GM18502 (cell line): Measurements from ENCODE around the gene SP5.
"Not testable (repeated sequence)": the region's sequence is repeated elsewhere in the genome, so short reads cannot be mapped to it uniquely, and the experiment has no call there.

Experiments
- ATAC-seq: cut with Tn5 transposase; IDR thresholded peaks from one replicate; pipeline ENCODE4 v1.9.1; 2021; ENCODE audit warnings: mild to moderate bottlenecking; ENCODE audit not compliant: unreplicated experiment, poor library complexity

The SP5 gene

DNA sequence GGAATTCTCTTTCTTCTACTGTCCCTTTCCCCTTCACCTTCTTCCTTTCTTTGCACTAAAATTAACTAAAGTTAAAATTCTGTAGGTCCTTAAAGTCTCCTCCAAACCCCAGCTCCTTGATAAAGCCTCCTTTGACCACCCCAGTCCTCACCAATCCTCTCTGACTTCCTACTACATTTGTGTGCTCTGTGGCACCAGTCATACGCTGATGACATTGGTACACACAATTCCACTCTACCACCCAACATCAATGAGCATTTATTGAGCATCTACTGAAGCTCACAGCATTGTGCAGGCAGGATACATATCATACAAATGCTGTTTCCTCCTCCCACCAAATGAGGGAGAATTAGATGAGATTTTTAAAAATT lies 4.5 kb upstream of the SP5 start:
- no peak for ATAC-seq

DNA sequence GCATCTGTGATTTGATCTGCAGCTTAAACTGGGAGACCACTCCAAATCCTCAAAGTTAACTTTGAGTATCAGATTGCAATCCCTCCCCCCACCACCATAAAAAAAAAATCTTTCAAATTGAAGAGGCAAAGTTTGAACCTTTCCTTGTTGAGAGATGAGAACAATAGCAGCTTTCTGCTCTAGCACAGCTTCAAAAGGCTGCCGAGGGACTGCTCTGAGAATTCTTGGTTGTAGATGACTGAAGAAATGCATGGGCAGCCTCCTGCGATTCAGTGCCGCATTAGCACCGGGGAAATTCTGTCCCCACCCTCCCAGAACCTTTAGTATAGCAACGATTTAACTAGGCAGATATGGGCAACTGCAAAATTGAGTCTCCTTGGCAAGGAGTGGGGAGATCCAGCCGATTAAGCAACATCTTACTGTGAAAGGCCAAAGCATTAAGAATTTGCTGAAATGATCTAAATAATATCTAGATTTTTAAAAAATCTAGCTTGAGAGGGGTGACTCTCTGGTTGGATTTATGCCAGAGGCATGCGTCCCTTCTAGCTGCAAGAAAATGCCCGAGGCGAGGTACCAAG lies 3.9 kb upstream of the SP5 start:
- no peak for ATAC-seq

DNA sequence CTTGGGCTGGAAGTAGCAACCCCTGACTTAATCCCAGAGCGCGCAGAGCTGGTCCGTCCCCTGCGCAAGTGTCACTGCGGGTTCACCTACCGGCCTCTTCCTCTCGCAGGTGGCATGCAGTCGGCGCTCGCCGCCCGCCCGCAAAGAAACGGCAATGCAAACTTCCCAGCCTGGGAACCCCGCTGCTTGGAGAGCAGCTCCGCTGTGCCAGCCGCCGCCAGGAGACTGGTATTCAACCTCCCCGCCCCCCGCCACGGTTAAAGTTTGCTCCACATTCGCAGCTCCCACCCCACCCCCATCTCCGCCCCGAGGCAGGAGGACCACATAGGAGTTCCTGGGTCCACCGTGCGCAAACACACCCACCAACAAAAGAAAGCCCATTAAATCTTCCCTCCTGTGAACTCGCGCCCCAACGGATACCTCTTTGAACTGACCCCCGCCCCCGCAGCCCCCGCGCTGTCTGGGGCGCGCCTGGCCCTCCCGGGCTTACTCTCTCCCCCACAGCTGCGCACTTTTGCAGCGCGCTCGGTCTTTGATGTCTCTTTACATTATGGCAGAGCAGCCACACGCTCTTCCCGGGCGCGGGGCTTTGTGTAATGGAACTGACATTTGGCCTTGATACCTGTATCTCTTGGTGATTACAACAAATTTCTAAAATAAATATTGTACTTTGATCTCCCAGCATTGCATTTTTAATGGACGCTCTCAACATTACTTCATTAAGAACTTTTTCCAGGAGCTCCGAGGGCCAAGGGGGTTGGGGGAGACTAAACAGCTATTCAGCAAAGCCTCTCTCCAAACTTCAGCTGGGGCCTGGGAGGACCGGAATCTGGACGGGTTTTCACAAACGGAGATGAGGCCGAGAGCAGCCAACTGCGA lies 3.1 kb upstream of the SP5 start:
- no peak for ATAC-seq

DNA sequence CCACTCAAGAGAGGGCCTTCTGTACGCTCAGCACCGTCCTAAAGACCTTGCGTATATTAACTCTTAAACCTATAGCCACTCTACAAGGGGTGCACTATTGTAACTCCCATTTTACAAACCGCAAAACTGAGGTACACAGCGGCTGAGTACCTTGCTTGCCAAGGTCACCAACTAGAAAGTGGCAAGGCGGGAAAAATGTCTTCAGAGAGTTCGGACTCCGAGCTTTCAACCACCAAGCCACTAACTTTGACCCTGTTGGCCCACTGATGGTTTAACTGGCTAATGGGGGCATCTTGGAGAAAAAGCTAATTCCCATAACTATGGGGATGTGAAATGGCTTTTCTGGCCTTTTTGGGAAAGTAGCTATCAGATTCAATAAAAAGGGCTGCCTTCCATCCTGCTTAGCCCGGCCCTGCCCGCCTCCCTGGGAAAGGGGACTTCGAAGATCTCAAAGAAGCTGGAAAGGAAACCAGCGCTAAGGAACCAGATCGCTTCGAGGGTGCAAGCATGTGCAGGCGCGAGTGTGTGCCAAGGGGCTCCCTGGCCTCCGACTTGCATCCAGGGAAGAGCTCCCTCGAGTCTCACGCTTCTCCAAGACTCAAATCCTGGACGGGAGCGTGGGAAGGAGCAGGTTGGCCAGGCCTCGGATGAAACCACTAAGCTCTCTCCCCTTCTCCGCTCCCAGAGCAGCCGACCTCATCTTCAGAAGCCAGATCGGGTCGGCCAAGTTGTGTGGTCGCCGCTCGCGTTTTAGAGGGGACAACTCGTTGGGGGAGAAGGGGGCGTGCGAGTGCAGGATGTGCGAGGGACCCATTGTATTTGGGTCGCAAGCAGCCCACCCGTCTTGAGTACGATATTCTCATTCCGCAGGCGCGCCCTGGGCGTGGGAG lies 2.2 kb upstream of the SP5 start:
- no peak for ATAC-seq

DNA sequence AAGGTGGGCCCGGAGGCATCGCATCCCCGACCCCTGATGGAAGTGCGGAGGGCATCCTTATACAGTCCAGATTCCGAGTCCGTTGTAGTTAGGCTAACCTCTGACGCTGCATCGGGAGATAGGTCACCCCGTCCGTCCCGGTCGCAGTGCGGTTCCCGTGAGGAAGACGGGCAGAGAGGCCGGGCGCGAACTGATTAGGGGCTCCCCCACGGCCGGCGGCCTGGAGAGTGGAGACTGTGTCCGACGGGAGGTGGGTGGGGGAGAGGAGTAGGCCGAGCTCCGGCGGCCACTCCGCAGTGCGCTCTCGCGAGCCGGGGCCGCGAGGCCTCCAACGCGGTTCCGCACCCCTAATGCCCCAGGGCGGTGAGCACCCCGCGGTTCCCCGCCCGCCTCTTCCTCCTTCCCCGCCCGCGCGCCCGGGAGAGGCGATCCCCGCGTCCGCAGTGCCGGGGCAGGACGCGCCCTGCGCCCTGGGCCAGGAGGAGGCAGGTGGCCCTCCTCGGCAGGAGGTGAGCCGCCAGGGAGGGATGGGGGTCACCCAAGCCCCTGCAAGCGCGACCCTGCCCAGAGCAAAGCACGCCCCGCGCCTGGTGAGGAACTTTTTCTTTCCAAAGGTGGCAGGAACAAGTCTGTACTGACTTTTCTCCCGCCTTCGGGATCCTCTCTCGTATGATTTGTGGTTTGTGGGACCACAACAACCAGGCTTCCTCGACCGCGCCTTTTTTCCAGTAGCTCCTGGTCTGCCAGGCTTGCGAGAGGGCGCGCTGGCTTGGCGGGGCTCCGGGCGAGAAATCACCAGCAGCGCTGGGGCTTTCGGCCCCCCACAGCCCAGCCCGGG lies 1.4 kb upstream of the SP5 start:
- no peak for ATAC-seq

DNA sequence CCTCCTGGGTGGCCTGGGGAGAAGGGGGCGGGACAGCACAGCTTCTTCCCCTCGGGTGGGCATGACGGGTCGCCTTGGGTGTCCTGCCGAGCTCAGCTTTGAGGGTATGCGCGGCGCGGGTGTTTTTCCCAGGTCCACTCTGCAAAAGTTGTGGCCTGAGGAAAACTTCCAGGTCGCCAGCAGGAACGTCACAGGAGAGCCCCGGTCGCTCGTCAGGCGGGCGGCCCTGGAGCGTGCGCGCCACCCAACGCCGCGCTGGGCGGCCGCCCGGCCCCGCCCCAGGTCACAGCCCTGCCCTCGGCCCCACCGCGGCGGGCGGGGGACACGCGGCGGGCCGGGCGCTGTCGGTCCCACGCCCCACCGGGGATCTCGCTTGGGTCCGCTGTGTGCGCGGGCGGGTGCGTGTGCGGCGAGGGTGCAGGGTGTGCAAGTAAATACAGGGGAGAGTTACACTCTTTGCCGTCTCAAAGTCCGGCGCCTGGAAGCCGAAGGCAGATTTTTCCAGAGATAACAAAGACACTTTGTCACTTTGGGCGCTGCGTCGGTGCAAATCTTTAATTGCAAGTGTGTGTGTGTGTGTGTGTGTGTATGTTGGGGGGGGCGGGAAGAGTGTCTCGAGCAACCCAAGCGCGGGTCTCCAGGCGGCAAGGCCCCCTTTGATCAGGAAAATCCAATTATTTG lies 616 bp upstream of the SP5 start:
- ATAC-seq, result no peak

DNA sequence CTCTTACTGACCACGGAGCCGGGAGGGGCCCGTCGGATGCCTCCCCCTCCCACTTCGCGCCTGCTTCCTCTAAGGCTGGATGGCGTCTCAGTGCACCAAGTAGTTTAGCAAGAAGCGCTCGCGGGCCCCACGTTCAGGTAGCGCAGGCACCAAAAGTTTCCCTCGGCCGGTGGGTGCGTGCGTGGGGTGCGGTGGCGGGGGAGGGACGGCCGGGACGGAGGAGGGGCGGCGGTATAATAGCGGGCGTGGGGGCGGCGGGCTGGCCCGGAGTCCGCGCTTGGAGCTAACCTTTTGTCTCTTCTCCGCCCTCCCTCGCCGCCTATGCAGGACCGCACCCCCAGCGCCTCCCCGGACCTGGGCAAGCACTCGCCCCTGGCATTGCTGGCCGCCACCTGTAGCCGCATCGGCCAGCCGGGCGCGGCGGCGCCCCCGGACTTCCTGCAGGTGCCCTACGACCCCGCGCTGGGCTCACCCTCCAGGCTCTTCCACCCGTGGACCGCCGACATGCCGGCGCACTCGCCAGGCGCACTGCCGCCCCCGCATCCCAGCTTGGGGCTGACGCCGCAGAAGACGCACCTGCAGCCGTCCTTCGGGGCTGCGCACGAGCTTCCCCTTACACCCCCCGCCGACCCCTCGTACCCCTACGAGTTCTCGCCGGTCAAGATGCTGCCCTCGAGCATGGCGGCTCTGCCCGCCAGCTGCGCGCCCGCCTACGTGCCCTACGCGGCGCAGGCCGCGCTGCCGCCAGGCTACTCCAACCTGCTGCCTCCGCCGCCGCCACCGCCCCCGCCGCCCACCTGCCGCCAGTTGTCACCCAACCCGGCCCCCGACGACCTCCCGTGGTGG lies 1.0 kb downstream of the SP5 start:
- ATAC-seq, result no peak

DNA sequence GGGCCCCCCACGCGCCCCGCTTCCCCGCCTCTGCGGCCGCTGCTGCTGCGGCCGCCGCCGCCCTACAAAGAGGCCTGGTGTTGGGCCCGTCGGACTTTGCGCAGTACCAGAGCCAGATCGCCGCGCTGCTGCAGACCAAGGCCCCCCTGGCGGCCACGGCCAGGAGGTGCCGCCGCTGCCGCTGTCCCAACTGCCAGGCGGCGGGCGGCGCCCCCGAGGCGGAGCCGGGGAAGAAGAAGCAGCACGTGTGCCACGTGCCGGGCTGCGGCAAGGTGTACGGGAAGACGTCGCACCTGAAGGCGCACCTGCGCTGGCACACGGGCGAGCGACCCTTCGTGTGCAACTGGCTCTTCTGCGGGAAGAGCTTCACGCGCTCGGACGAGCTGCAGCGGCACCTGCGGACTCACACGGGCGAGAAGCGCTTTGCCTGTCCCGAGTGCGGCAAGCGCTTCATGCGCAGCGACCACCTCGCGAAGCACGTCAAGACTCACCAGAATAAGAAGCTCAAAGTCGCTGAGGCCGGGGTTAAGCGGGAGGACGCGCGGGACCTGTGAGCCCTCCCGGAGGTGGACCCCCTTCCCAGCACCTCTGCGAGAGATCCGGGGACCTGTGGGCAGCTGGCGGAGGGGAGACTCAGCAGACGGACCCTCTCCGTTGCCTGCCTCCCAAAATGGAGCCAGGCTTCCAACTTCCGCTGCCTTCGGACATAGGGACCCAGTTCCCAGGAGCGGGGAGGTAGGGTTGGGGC lies 1.9 kb downstream of the SP5 start:
- no peak for ATAC-seq

DNA sequence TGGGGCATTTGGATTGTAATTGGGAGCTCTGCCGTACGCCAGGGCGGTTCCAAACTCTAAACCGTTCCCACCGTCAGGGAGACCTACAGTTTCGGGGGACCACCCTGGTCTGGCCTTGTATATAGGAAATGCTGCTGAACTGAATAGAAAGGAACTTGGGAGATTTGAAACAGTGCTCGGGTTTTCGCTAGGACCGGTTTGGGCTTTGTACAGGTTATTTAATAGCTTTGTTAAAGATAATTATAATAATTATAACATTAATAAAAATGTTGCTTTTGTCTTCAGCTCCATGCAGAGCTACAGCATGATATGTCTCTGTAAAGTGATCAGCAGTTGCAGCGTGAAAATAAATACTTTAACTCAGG lies 2.4 kb downstream of the SP5 start:
- ATAC-seq, result no peak

DNA sequence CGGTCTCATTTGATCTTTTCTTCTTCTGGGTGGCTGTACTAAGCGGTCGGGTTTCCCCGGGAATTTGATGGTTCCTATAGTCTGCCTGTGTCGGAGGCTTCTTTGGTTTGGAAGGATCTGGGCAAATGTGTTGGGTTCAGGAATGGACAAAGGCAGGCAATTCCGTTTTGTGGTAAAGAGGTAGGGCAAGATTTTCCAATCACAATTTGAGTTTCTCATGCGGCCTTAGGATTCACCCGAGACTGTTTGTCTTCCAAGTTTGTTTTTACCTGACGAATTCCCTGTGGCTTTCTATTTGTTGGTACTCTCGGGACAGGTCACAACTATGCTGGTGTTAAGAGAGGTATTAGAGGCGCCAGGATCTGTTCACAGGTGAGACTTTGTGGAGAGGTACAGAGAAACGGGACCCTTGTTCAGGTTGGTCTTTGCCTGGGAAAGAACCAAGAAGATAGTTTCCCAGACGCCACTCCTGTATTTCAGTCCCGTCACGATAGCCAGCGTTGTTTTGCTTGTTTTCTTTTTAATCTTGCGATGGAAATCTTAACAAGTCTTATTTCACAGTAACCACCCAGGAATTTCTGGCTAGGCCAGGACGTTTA lies 3.0 kb downstream of the SP5 start:
- no peak for ATAC-seq

DNA sequence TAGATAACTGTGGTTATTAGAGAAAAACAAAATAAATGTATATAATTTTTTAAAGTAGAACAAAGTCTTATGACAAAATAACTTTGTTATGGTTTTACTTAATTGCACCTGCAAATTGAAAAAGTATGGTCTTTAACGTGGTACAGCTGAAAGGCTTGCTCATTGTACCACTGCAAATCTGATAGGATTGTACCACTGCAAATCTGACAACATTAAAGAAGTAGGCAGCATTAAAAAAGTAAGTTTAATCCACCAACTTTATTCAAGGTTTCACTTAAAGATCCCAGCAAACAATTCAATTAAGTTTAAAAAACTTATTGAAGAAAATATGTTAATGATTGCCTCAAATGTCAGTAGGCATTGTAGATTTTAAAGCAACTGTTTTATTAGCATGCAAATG lies 4.7 kb downstream of the SP5 start:
- no peak for ATAC-seq

DNA sequence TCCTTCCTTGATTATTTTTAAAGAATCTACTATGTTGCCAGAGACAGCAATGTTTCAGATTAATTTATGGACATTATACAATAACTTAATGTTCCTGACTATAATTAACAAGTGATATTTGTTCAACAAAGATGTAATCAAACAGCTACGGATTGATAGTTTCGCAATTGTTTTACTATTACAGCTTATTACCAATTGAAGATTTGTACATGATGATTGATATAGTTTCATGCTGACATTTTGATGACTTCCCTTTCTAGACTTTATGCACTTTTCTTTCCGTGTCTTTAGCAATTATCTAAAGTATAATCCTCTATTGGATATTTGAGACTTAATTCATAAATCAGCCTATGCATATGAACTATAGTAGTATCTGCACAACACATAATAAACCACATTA lies 6.5 kb downstream of the SP5 start:
- ATAC-seq, result no peak

DNA sequence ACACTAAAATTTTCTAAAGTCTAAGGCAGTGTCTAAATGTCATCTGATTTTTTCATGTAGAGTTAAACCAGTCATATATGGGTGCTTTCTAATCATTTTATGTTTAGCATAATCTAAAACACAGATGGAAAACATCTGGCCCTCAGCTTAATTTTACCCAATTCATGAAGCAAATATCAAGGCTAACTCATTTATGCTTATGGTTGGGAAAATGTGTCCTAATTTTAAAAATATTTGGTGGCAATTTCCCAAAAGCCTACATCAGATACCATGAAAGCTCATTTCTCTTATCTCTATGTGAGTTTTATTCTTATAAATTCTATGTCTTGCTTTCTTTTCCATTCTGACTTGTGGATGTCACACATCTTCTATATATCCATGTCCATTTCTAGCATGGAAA lies 7.2 kb downstream of the SP5 start:
- ATAC-seq, result no peak

DNA sequence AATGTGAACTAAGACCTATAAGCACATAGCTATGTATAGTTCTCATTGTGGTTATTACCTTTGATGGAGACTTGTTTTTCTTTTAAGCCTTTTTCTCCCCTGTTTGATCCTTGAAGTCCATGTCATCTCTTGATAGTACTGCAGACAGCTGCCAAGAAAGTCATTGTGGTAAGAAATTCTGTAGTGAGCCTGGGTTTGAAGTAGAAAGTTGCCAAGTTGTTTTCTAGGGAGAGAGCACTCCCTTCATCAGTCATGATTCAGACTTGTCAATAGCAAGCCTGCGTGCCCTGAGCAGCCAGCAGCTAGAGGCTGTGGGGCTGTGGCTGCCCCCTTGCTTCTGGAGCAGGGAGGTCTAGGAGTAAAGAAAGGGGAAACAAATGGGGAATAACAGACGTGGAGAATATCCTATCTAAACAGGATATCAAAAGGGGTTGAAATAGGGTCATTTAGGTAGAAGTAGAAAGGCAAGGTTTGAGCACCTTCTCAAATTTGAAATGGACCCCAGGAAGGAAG lies 8.4 kb downstream of the SP5 start:
- no peak for ATAC-seq

DNA sequence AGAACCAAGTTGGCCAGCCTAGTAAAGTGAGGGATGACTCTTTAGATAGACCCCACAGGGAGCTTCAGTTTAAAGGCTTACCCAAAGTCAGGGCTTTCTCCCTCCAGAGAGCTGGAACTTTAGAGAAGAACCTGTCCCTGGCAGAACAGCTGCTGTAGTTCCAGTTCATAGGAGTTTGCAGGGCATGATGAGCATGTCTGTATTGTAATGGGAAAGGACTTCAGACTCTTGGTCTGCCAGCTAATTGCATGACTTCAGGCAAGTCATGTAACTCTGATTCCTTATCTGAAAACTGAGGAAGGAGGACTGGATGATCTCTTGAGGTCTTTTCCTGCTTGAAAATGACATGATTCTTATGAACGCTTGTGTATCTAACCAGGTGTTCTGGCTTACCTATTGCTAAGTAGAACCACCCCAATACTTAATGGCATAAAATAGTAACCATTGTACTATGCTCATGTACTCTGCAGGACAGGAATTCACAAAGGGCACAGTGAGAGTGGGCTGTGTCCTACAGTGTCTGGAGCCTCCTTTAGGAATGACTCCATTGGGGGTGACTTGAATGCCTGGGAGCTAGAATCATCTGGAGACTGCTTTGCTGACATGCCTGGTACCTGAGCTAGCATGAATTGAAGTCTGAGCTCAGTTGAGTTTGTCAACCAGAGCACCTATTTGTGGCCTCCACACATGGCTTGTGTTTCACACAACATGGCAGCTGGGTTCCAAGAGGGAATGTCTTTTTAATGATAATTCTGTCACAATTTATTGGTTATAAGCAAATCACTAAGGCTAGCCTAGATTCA lies 18.9 kb downstream of the SP5 start:
- ATAC-seq, result no peak

DNA sequence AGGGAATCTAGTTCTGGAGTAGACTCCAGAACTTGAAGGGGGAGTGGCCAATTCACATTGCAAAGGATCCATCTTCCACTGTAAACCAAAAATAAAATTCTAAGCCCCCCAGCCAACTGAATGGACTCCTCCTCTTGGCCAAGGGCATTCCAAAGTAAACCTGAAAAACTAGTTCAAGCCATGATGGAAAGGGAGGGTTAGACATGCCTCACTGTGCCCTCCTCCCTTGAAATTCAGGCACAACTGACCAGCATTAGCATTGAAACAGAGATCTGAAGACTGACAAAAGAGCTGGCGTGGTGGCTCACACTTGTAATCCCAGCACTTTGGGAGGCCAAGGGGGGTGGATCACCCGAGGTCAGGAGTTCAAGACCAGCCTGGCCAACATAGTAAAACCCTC lies 19.5 kb downstream of the SP5 start:
- not testable (repeated sequence) for ATAC-seq

DNA sequence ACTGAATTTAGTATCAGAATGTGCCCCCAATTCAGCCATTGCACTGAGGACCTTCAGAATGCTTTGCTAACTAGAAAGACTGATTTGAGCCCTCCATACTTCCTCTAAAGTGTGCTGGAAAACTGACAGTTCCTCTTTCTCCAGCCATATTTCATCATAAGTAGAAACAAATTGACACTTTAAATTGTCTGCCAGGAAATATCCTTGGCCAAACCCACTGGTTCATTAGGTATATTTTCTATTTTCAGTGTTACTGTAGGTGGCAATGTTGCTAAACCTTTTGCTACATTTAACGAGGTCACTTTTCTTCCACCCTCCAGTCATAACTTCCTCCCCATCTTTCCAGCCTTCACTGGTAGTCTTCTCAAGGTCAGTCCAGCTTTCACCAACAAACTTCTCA lies 21.5 kb downstream of the SP5 start:
- no peak for ATAC-seq
